ENCODE results near the gene SMOC1. TPM values are rescaled to one million over a fixed set of nuclear protein-coding genes. Genes with fewer than 3 reads are reported as not detected.

SMOC1 gene
- total RNA-seq, 3 donors from 2014 or later: 1.2 to 2.0 (median 1.7) TPM

- Histone ChIP-seq H3K9me3 (no peaks in the 10 kb centered on the region), H3K4me3 (no peak overlapping the region), H3K36me3 (ENCODE audit: low read depth) (no peaks in the 10 kb centered on the region), H3K4me1 (ENCODE audit: low read depth) (no peaks in the 10 kb centered on the region)
- TF ChIP-seq CTCF (IDR thresholded peaks at IDR 0.05): no peak
- DNase-seq: no peak
- intact Hi-C loops (cut with DNase I, micrococcal nuclease): no loop called here
- ATAC-seq: no peak
These were observed 76.9 kb downstream of the SMOC1 start for GRCh38 chr14:69955855-69956845.

GRCh38 chr14:69956970-69957369 lies 77.8 kb downstream of the SMOC1 start:
- ATAC-seq (no peak), DNase-seq (no peak)
- intact Hi-C loops (cut with DNase I, micrococcal nuclease): no loop called here

GRCh38 chr14:69957986-69958385 lies 78.8 kb downstream of the SMOC1 start:
- intact Hi-C loops (cut with DNase I, micrococcal nuclease): no loop called here
- ATAC-seq (no peak), DNase-seq (no peak)
- no peak for TF ChIP-seq CTCF (IDR thresholded peaks at IDR 0.05)
- H3K4me3 ChIP-seq: no peak overlapping the region
- H3K36me3 ChIP-seq (ENCODE audit: low read depth): no peaks in the 10 kb centered on the region
- no peaks in the 10 kb centered on the region for H3K4me1 ChIP-seq (ENCODE audit: low read depth)
- H3K9me3 ChIP-seq: no peaks in the 10 kb centered on the region

More at GRCh38 chr14:69956970-69957369, 77.8 kb downstream of the SMOC1 start:
- Histone ChIP-seq H3K36me3 (ENCODE audit: low read depth) (no peaks in the 10 kb centered on the region), H3K9me3 (no peaks in the 10 kb centered on the region), H3K4me1 (ENCODE audit: low read depth) (no peaks in the 10 kb centered on the region), H3K4me3 (no peak overlapping the region)
- TF ChIP-seq CTCF (IDR thresholded peaks at IDR 0.05): no peak

GRCh38 chr14:69959136-69959535 lies 79.9 kb downstream of the SMOC1 start:
- Histone ChIP-seq H3K4me1 (ENCODE audit: low read depth) (no peaks in the 10 kb centered on the region), H3K36me3 (ENCODE audit: low read depth) (no peaks in the 10 kb centered on the region), H3K4me3 (no peak overlapping the region), H3K9me3 (no peaks in the 10 kb centered on the region)
- no peak for TF ChIP-seq CTCF (IDR thresholded peaks at IDR 0.05)
- intact Hi-C loops (cut with DNase I, micrococcal nuclease): no loop called here
- no peak for ATAC-seq
- DNase-seq: no peak

- Histone ChIP-seq H3K36me3 (ENCODE audit: low read depth) (no peaks in the 10 kb centered on the region), H3K4me3 (no peak overlapping the region), H3K9me3 (no peaks in the 10 kb centered on the region), H3K4me1 (ENCODE audit: low read depth) (no peaks in the 10 kb centered on the region)
- no peak for TF ChIP-seq CTCF (IDR thresholded peaks at IDR 0.05)
- ATAC-seq (no peak), DNase-seq (no peak)
- intact Hi-C loops (cut with DNase I, micrococcal nuclease): no loop called here
These were observed 81.1 kb downstream of the SMOC1 start for GRCh38 chr14:69960296-69960695.

All from mucosa of descending colon (tissue), 3 donors.